Stimulated activated CD4-positive, alpha-beta T cell treated with anti-CD3 and anti-CD28 coated beads, Interleukin-15, amount 100 ng/mL, for 48 hours (primary cell): Measurements from ENCODE around the gene HNRNPH1.

Experiments used
- DNase-seq, 2 donors: peaks; one replicate each; pipeline ENCODE4 v3.0.0-alpha.2; 2020; ENCODE audit warnings: low read depth in 2 of 2

The HNRNPH1 gene

DNA sequence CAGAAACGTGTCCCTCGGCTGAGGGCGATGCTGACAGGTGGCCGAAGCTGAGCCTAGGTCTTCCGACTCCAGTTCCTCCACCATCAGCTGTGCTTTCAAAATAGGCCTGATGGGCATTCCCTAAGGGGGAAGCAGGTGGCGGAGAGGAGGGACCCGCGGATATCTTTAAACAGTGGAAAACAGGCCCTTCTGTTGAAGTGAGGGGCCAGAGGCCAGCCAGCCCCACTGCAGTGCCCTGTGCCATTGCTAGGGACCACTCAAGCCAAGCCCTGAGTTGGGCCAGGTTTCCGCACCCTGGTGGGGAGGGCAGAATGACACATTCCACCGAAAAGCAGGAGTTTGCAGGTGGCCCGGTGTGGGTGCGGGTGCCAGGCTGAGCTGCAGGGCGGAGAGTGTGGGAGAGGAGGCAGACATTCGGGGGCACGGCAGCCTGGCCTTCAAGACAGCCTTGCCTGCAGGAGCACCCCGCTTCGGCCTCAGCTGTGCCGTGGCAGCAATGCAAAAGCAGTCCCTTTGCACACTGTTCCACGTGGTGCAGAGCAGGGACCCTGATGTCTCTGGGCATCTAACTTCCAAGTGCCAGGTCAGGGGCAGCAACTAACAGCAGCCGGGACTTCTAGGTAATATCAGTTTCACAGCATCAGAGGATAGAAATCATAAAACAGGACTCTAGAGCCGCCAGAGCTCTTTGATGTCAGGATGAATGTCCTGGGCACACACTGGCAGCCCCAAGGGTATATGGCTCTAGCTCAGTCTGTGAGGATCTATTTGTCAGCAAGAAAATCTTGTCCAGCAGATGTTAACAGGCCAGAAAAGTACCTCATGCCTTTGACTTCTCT, 17.2 kb downstream of the HNRNPH1 start:
- no peak for DNase-seq

DNA sequence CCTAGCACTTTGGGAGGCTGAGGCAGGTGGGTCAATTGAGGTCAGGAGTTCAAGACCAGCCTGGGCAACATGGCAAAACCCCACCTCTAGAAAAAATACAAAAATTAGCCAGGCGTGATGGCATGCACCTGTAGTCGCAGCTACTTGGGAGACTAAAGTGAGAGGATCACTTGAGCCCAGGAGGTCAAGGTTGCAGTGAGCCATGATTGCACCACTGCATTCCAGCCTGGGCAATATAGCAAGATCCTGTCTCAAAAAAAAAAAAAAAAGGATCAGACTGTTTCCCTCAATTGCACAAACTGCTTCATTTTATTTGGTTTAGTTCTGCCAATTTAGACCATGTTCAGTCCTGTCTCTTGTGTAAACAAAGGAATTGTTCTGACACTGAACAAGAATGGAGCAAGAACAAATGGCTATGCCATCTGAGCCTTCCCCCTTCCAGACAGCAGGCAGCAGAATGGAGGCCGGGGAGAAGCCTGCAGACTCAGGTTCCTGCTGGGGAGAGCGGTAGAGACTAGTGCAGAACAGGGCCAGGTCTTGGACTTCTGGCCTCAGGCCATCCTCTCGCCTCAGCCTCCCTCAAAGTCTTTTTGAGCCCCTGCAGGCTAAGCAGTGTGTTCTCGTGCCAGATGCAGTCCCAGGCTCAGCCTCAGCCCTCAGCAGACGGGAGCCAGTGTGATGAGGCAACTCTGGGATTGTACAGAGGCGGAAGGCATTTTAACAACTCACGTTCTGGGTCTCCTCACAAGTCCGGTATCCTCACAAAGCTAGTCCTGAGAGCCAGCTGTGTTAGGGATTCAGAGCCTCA, 18.2 kb downstream of the HNRNPH1 start:
- DNase-seq, result no peak

DNA sequence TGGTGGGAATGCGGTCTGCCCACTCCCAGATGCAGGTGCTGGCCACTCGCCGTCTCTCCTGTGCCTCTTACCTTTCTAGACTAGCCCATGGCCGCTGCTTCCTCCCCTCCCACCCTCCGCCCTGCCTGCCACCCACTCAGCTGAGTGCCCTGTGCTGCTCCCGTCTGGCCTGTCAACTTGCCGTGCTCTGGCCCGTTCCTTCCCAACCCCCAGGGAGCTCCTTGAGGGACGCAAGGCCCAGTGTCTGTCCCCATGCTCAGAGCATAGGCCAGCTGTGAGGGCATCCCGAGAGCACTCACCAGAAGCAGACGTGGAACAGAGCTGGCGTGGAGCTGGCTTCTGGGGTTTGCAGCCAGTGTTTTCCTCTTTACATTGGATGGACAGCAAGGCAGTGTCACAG, 20.2 kb downstream of the HNRNPH1 start:
- no peak for DNase-seq

DNA sequence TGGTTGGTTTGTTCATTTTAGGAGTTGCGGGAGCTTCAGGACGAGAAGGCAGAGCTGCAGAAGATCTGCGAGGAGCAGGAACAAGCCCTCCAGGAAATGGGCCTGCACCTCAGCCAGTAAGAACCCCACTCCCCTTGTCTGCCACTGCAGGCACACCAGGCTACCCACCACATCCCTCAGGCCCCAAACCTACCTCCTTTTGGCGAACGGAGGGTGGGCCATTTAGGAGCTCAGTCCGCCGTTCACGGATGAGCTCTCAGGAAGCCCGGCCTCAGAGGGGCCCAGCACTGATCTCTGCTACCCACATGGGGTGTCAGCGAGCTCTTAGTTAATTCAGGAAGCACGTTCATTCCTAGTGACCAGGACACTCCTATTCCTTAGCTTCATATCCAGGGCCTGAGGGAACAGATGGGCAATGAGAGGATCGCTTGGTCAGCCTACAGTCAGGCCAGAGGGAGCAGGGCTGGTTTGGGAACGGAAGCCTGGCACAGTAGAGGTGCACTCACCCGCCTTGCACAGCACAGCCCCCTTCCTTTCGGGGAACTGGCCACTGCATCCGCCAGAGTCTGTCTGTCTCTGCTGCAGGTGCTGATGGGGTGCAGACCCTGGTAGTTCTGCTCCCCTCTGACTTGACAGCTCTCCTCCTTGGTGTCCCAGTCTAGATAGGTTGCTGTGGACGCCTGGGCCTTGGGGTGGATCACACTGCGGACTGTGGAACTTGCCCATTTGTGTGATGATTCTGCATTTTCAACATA, 21.4 kb downstream of the HNRNPH1 start:
- DNase-seq, result no peak

DNA sequence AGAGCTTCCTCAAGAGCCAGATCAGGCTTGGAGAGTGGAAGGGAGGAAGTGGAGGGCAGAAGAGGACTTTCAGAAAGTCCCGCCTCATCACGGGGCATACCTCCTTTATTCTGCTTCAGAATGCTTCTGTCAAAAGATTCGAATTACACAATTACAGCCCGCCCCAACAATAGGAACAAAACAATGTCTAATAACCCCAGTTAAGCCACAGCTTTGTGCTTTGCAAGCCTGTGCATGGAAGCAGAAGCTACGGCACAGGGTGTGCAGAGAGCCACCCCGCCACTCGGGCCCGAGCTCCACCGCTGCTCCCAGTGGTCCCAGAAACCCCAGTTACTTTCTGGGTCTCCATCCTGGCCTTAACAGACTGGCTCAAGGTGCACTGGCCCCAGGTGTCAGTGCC, 23.5 kb downstream of the HNRNPH1 start:
- no peak for DNase-seq

DNA sequence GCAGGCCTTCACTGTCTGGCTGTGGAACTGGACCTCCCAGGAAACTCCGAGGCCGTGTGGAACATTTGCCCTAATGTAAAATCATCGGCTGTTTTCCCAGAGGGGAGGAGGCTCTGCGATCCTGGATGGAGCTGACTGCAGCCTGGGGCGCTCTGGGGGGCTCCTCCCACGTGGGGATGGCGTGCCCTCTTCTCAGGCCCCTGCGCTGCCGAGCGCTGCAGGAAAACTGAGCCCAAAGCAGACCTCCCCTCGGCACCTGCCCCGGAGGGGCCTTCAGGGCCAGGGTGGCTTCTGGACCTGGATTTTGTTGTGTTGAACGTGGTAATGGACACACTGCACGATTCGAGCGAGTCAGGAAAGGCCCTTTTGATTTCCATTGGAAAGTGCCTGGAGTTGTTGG, 23.9 kb downstream of the HNRNPH1 start:
- no peak for DNase-seq

DNA sequence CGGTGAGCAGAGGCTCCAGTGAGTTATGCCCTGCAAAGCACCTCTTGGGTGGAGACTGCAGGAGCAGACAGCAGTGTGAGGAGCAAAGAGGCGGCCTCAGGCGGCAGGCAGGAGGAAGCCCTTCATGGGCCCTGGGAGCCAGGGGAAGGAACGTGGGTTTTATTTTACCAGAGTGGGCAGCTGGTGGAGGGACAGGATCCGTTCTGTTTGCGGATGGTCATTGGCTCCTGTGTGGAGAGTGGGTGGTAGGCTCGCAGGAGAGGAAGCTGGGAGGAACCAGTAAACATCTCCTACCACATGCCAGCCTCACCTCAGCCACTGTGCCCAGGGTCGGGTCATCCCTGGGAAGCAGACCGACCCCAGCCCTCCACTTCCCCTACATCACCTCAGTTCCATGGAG, 24.4 kb downstream of the HNRNPH1 start:
- DNase-seq, result no peak

DNA sequence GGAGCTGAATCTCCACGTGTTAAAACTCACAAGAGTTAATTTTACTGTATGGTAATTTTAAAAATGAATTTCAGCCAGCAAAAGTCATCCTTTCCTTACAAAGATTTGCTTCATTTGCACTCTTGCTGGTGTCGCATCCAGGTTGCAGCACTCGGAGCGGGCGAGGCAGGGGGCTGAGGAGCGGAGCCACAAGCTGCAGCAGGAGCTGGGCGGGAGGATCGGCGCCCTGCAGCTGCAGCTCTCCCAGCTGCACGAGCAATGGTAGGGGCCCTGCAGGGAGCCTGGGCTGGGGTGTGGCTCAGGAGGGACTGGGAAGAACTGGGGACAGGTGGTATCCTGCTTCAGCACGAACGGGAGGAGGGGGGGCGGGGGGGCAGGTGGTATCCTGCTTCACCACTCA, 27.1 kb downstream of the HNRNPH1 start:
- no peak for DNase-seq

DNA sequence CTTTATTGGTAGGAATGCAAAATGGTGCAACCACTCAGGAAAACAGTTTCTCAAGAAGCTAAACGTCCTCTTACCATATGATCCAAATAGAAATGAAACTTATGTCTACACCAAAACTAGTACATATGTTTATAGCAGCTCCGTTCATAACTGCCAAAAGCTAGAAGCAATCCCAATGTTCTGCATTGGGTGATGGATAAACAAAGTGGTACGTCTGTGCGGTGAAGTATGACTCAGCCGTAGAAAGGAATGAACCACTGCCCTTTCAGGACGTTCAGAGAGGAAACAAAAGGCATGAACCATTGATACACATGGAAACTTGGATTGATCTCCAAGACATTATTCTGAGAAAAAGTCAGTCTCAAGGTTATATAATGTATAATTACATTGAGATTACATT, 27.6 kb downstream of the HNRNPH1 start:
- DNase-seq, result no peak

DNA sequence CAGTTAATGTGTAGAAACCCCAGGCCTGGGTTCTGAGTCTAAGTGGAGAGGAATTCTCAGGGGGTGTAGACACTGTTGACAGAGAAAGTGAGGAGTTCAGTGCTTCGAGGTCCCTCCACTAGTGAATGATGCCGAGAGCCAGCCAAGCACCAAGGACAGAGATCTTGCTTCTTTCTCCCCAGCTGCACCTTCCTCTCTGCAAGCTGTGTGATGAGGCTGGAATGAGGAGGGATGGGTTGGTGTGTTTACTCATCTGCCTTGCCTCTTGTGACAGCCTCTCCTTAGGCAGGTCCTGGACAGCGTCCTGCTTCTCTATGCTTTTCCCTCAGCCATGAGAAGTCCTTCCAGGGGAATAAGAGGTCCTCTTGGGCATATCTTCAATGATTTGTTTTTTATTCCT, 35.3 kb downstream of the HNRNPH1 start:
- DNase-seq, result no peak

DNA sequence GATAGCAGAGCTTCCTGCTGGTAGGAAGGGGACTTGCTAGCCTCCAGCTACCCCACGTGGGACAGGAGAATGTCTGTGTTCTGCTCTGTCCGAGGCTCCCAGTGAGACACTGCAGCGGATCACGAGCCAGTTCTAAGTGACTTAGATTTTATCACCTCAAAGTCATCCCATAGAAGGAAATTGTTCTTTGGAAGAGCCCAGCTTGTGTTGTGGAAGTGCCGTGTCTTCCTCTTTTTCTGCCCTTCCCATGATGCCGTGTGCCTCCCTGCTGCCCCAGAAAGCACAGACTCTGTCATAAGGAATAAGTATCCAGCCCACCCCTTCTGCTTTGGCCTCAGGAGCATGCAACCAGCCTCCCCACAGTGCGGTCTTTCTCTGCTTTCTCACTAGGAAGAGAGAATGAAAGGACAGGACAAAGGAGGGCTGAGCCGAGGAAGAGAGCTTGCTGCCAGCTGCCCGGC, 37.5 kb downstream of the HNRNPH1 start:
- DNase-seq, result no peak

DNA sequence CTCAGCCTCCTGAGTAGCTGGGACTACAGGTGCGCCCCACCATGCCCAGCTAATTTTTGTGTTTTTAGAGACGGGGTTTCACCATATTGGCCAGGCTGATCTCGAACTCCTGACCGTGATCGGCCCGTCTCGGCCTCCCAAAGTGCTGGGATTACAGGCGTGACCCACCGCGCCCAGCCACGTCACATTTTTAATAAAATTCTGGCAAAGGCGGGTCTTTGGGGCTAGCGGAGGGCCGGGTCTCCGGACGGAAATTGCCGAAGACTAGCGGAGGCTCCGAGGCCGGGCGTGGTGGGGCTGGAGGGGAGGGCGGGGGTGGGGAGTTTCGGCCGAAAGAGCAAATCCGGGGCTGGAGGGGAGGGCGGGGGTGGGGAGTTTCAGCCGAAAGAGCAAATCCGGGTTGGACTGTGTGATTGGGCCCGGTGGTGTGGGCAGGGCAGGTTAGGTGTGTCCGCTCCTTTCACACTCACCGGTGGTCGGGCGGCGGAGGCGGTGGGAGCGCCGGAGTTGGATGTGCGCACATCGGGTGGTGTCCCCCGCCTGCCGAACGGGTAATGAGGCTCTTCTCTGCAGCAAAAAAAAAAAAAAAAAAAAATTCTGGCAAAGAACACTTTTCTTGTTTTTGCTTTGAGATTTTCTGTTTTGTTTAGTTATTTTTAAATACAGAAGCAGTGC, 46.0 kb downstream of the HNRNPH1 start:
- no peak for DNase-seq

DNA sequence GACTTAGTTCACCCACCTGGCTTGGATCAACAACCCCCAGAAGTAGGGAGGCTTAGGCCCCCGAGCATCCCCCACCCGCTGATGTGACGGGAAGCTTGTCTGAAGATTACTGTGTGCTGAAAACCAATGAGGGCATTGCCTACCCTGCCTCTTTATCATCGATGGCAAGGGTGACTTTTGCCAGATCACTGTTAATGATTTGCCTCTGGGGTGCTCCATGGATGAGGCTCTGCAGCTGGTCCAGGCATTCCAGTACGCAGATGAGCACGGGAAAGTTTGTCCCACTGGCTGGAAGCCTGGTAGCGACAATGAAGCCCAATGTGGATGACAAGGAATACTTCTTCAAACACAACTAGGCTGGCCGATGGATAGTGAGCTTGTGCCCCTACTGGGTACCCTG, 51.1 kb downstream of the HNRNPH1 start:
- DNase-seq, result no peak

DNA sequence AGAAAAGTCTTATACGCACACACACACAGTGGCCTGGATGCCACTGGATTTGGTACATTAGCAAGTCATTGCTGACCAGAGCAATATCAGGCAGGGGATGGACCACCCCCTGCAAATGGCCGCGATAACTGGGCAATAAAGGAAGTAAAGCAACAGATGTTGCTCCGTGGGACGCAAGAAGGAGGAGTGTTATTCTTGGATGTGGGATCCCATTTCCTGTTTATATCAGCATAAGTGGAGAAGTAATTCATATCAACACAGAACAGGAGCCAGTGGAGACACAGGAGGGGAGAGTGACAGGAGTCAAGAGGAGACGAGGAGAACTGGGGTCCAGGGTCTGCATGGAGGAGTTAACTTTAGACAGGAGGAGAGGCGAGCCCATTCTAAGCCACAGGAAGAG, 54.8 kb downstream of the HNRNPH1 start:
- DNase-seq, result no peak

DNA sequence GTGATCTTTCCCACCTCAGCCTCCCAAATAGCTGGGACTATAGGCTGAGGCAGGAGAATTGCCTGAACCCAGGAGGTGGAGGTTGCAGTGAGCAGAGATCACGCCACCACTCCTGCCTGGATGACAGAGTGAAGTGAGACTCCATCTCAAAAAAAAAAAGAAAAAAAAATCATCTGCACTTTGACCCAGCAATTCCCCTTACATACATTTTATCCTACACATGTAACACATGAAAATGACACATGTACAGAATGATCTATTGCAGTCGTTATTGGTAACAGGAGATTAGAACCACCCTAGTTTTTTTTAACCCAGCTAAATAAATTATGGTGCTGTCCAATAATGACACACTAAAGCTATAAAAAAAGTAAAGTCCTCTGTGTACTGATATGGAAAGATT, 58.9 kb downstream of the HNRNPH1 start:
- DNase-seq, result no peak
